Neuronal stem cell (in vitro differentiated cells): ENCODE data around the gene CLEC16A.

Source experiments
- DNase-seq: peaks from one replicate; pipeline ENCODE4 v3.0.0-alpha.2; 2013; ENCODE audit warnings: low spot score
- H2AFZ ChIP-seq: one replicate; pipeline ENCODE4 v1.6.1; 2013; ENCODE audit warnings: mild to moderate bottlenecking, low read length, inconsistent platforms
- H2AK5ac ChIP-seq: 2 replicates; pipeline ENCODE4 v1.6.1; 2013; ENCODE audit warnings: low read depth, mild to moderate bottlenecking, inconsistent platforms, low read length, moderate library complexity, mixed read lengths
- H2BK120ac ChIP-seq: 2 replicates; pipeline ENCODE4 v1.6.1; 2013; ENCODE audit warnings: low read depth, mild to moderate bottlenecking, inconsistent platforms, low read length, moderate library complexity, mixed read lengths
- H2BK12ac ChIP-seq: one replicate; pipeline ENCODE4 v1.6.1; 2013; ENCODE audit warnings: low read length, inconsistent platforms
- H2BK15ac ChIP-seq: 2 replicates; pipeline ENCODE4 v1.6.1; 2013; ENCODE audit warnings: mild to moderate bottlenecking, low read length, inconsistent platforms, mixed read lengths
- H2BK5ac ChIP-seq: one replicate; pipeline ENCODE4 v1.6.1; 2013; ENCODE audit warnings: inconsistent platforms, mild to moderate bottlenecking, low read length, moderate library complexity
- H3K14ac ChIP-seq: one replicate; pipeline ENCODE4 v1.6.1; 2013; ENCODE audit warnings: low read length, inconsistent platforms
- H3K18ac ChIP-seq: 2 replicates; pipeline ENCODE4 v1.6.1; 2013; ENCODE audit warnings: low read length, inconsistent platforms
- H3K23ac ChIP-seq: 2 replicates; pipeline ENCODE4 v1.6.1; 2013; ENCODE audit warnings: low read depth, mild to moderate bottlenecking, mixed read lengths, low read length, inconsistent platforms; ENCODE audit not compliant: poor library complexity
- H3K27ac ChIP-seq: replicated peaks from 3 replicates; pipeline ENCODE4 v1.5.1; 2013; ENCODE audit warnings: low read length, inconsistent platforms
- H3K27me3 ChIP-seq, 3 experiments: 2 replicates each; pipeline ENCODE4 v1.6.1; 2013; ENCODE audit warnings: low read length in 3 of 3, mild to moderate bottlenecking in 2 of 3, inconsistent platforms in 1 of 3, low read depth in 1 of 3, mixed read lengths in 1 of 3, moderate library complexity in 1 of 3; ENCODE audit not compliant: control insufficient read depth in 3 of 3, insufficient read depth in 3 of 3
- H3K36me3 ChIP-seq, 2 donors: replicated peaks in 1 of 2; 2 replicates each; pipeline ENCODE4 v1.6.1; 2013; ENCODE audit warnings: low read length in 2 of 2; ENCODE audit not compliant: control insufficient read depth in 2 of 2, insufficient read depth in 2 of 2
- H3K4ac ChIP-seq: 2 replicates; pipeline ENCODE4 v1.6.1; 2013; ENCODE audit warnings: inconsistent platforms, mild to moderate bottlenecking, low read length, moderate library complexity
- H3K4me1 ChIP-seq, 2 donors: 1 replicate in 1 of 2; 2 replicates in 1 of 2; pipeline ENCODE4 v1.6.1; 2013; ENCODE audit warnings: low read length in 2 of 2, low read depth in 1 of 2; ENCODE audit not compliant: control insufficient read depth in 2 of 2, insufficient read depth in 1 of 2
- H3K4me2 ChIP-seq: one replicate; pipeline ENCODE4 v1.6.1; 2013; ENCODE audit warnings: mild to moderate bottlenecking, low read length, inconsistent platforms; ENCODE audit not compliant: insufficient read depth, poor library complexity, severe bottlenecking
- H3K4me3 ChIP-seq, 2 donors: 2 replicates each; pipeline ENCODE4 v1.5.1; 2013; ENCODE audit warnings: low read length in 2 of 2, mild to moderate bottlenecking in 2 of 2, inconsistent platforms in 1 of 2, moderate library complexity in 1 of 2
- H3K79me1 ChIP-seq: one replicate; pipeline ENCODE4 v1.6.1; 2013; ENCODE audit warnings: low read depth, mild to moderate bottlenecking, inconsistent platforms, low read length, moderate library complexity
- H3K9ac ChIP-seq: one replicate; pipeline ENCODE4 v1.6.1; 2013; ENCODE audit warnings: mild to moderate bottlenecking, low read depth, low read length, inconsistent platforms; ENCODE audit not compliant: poor library complexity
- H3K9me3 ChIP-seq, 2 donors: replicated peaks in 1 of 2; 2 replicates each; pipeline versions ENCODE3 to v1.6.1; 2013; ENCODE audit warnings: low read length in 2 of 2, mild to moderate bottlenecking in 2 of 2, inconsistent platforms in 1 of 2, low read depth in 1 of 2, mixed read lengths in 1 of 2, moderate library complexity in 1 of 2; ENCODE audit not compliant: control insufficient read depth in 2 of 2, insufficient read depth in 1 of 2
- H4K8ac ChIP-seq: one replicate; pipeline ENCODE4 v1.6.1; 2013; ENCODE audit warnings: low read depth, mild to moderate bottlenecking, inconsistent platforms, low read length, moderate library complexity
- H4K91ac ChIP-seq: one replicate; pipeline ENCODE4 v1.6.1; 2013; ENCODE audit warnings: low read length, low read depth, mild to moderate bottlenecking, inconsistent platforms; ENCODE audit not compliant: poor library complexity
- WGBS, 2 donors: extraction: QIAGEN DNeasy Blood & Tissue Kit; methylation state at CpG; one replicate each; pipeline ENCODE4 v1.1.7; 2013; ENCODE audit warnings: missing lambda C conversion rate in 2 of 2, mixed read lengths in 1 of 2; ENCODE audit not compliant: insufficient read length in 2 of 2, insufficient replicate concordance in 1 of 2; ENCODE audit errors: extremely low coverage in 2 of 2; 5-methylcytosine and 5-hydroxymethylcytosine counted together

CLEC16A gene

DNA sequence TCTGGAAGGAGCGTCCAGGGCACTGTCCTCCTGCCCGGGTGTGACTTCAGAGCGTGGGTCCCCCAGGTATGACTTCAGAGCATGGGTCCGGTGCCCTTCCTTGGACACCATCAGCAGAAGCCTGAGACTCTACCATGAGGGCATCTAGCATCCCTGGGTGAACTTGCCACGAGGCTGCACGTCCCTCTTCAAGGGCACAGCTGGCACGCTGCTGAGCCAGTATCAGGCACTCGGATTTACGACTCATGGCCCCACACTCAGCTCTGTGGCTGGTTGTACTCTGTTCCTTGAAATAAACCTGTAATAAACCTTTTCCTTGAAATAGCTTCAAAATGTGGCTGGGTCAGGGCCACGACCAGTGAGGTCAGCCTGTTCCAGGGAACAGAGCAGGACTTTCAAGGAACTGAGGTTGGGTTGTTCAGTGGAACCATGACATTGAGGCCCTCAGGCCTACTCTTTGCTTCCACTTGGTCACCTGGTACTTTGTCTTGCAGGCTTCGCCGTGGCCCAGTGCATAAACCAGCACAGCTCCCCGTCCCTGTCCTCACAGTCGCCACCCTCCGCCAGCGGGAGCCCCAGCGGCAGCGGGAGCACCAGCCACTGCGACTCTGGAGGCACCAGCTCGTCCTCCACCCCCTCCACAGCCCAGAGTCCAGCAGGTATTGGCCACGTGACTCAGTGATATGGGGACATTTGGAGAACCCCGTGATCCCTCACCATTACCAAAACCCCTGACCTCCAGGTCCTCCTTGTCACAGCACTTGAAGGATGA is 221.7 kb downstream of the CLEC16A start:
- Histone ChIP-seq H2BK5ac (no peak overlapping the region), H3K36me3 (peaks cover 0 to 5% of the 10 kb centered on the region in 2 donors), H3K9me3 (no peaks in the 10 kb centered on the region), H2AFZ (no peak overlapping the region), H3K9ac (peak overlapping the region; percentile 65), H3K79me1 (no peaks in the 10 kb centered on the region), H3K4ac (no peak overlapping the region), H3K4me1 (peaks cover 9 to 10% of the 10 kb centered on the region in 2 donors), H3K18ac (no peak overlapping the region), H4K8ac (no peak overlapping the region), H2BK120ac (no peak overlapping the region), H3K4me2 (no peak overlapping the region), H2BK12ac (no peak overlapping the region), H3K27ac (no peak overlapping the region), H2BK15ac (peak overlapping the region; percentile 44), H4K91ac (no peak overlapping the region), H3K14ac (no peak overlapping the region), H2AK5ac (peak overlapping the region; percentile 37), H3K27me3 (no peaks in the 10 kb centered on the region), H3K23ac (peak overlapping the region; percentile 17), H3K4me3 (no peak overlapping the region)
- no CpG with 5 or more reads among the region's 22 CpGs for WGBS, 2 donors
- DNase-seq = no peak

GRCh38 chr16:11167581-11167980 is 223.2 kb downstream of the CLEC16A start:
- Histone ChIP-seq H3K18ac (no peak overlapping the region), H4K91ac (no peak overlapping the region), H3K4me3 (no peak overlapping the region), H3K79me1 (no peaks in the 10 kb centered on the region), H2AK5ac (no peak overlapping the region), H2BK15ac (no peak overlapping the region), H3K4ac (no peak overlapping the region), H3K27me3 (peaks cover 0 to 2% (median 0%) of the 10 kb centered on the region in 3 experiments), H4K8ac (no peak overlapping the region), H3K36me3 (peaks cover 5 to 9% of the 10 kb centered on the region in 2 donors), H2BK120ac (no peak overlapping the region), H3K9ac (peak overlapping the region; percentile 26), H3K4me1 (peaks cover 9 to 12% of the 10 kb centered on the region in 2 donors), H3K4me2 (no peak overlapping the region), H3K23ac (peak overlapping the region; percentile 9), H3K14ac (no peak overlapping the region), H2BK12ac (no peak overlapping the region), H3K9me3 (peaks cover 0 to 1% of the 10 kb centered on the region in 2 donors), H2AFZ (no peak overlapping the region), H2BK5ac (no peak overlapping the region), H3K27ac (no peak overlapping the region)
- WGBS, 2 donors = no CpG with 5 or more reads among the region's 6 CpGs
- no peak for DNase-seq

GRCh38 chr16:11168386-11169051 is 224.2 kb downstream of the CLEC16A start:
- H3K4ac ChIP-seq = no peak overlapping the region
- H3K4me1 ChIP-seq = peaks cover 9 to 12% of the 10 kb centered on the region in 2 donors
- H3K27me3 ChIP-seq = peaks cover 0 to 2% (median 0%) of the 10 kb centered on the region in 3 experiments
- H3K14ac ChIP-seq = no peak overlapping the region
- H3K4me3 ChIP-seq = no peak overlapping the region
- peaks cover 0 to 1% of the 10 kb centered on the region in 2 donors for H3K9me3 ChIP-seq
- H4K91ac ChIP-seq = no peak overlapping the region
- no peak overlapping the region for H2AK5ac ChIP-seq
- H2BK5ac ChIP-seq = no peak overlapping the region
- no peaks in the 10 kb centered on the region for H3K79me1 ChIP-seq
- DNase-seq = no peak
- no peak overlapping the region for H3K27ac ChIP-seq
- H3K36me3 ChIP-seq = peaks cover 5 to 9% of the 10 kb centered on the region in 2 donors
- no CpG with 5 or more reads among the region's 9 CpGs for WGBS, 2 donors
- H2AFZ ChIP-seq = no peak overlapping the region
- H3K4me2 ChIP-seq = no peak overlapping the region
- no peak overlapping the region for H2BK15ac ChIP-seq
- H3K9ac ChIP-seq = no peak overlapping the region
- no peak overlapping the region for H2BK12ac ChIP-seq
- no peak overlapping the region for H3K23ac ChIP-seq
- no peak overlapping the region for H3K18ac ChIP-seq
- H4K8ac ChIP-seq = no peak overlapping the region
- no peak overlapping the region for H2BK120ac ChIP-seq

DNA sequence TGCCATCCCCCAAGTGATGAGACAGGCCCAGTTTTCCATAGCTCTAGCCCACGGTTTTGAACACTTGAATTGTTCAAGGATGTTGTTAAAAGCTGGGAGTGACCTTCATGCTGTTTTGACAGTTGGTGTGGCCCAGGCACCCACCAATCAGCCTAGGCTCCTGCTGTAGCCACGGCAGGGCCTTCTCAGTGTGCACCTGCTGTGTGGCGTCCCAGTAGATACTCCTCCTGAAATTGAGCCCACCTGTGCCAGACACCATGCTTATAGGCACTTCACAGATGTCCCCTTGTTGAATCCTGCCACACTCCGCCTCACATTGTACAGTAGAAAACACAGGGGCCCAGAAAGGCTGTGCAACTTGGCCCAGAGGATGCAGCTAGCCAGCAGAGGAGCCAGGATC is 225.3 kb downstream of the CLEC16A start:
- Histone ChIP-seq H4K8ac (no peak overlapping the region), H3K14ac (no peak overlapping the region), H2BK120ac (no peak overlapping the region), H3K27me3 (peaks cover 0 to 2% (median 0%) of the 10 kb centered on the region in 3 experiments), H3K9me3 (peaks cover 0 to 1% of the 10 kb centered on the region in 2 donors), H2AFZ (no peak overlapping the region), H3K18ac (peak overlapping the region; percentile 32), H3K27ac (no peak overlapping the region), H3K4ac (no peak overlapping the region), H3K4me1 (peaks cover 1 to 5% of the 10 kb centered on the region in 2 donors), H2BK15ac (no peak overlapping the region), H3K4me2 (no peak overlapping the region), H3K36me3 (peaks cover 5 to 9% of the 10 kb centered on the region in 2 donors), H3K79me1 (no peaks in the 10 kb centered on the region), H2BK12ac (no peak overlapping the region), H2AK5ac (no peak overlapping the region), H3K4me3 (no peak overlapping the region), H3K9ac (no peak overlapping the region), H4K91ac (no peak overlapping the region), H3K23ac (peak overlapping the region; percentile 20), H2BK5ac (no peak overlapping the region)
- DNase-seq = no peak
- WGBS, 2 donors = no CpG with 5 or more reads among the region's 4 CpGs
